Measurements from ENCODE around the gene KCTD5. TPM values are rescaled to one million over a fixed set of nuclear protein-coding genes. Genes with fewer than 3 reads are reported as not detected.
A peak's percentile ranks its signal among the peaks of the same experiment; 100 is the strongest.

KCTD5 gene
- polyA plus RNA-seq, 4 donors, result 19.0 to 41.2 (median 29.9) TPM

- DNase-seq (no peak), FAIRE-seq (no peak)
- peaks cover 0 to 10% (median 0%) of the 10 kb centered on the region in 3 donors for H3K36me3 ChIP-seq (ENCODE audit: control insufficient read depth in 3 of 3, insufficient read depth in 2 of 3, low read depth in 1 of 3, low read length in 3 of 3)
- no peak overlapping the region for H3K27ac ChIP-seq (ENCODE audit: low read depth in 1 of 3, low read length in 2 of 3)
- no peak overlapping the region for H3K4me3 ChIP-seq (ENCODE audit: low read depth in 1 of 3, low read length in 3 of 3)
- H3K9me3 ChIP-seq (ENCODE audit: control insufficient read depth in 2 of 2, insufficient read depth in 1 of 2, low read depth in 1 of 2, low read length in 1 of 2), result peaks cover 0 to 10% of the 10 kb centered on the region in 2 donors
- WGBS, 3 donors, result 87 to 91% (median 87%) methylated on average over 7 of the region's 7 CpGs
- H3K27me3 ChIP-seq (ENCODE audit: control insufficient read depth in 3 of 3, insufficient read depth in 3 of 3, low read length in 3 of 3), result peaks cover 0 to 3% (median 0%) of the 10 kb centered on the region in 3 donors
- peaks cover 0 to 6% (median 0%) of the 10 kb centered on the region in 3 donors for H3K4me1 ChIP-seq (ENCODE audit: control insufficient read depth in 3 of 3, insufficient read depth in 2 of 3, low read depth in 1 of 3, low read length in 2 of 3)
These were observed 66.6 kb downstream of the KCTD5 start for GRCh38 chr16:2748757-2749455.

DNA sequence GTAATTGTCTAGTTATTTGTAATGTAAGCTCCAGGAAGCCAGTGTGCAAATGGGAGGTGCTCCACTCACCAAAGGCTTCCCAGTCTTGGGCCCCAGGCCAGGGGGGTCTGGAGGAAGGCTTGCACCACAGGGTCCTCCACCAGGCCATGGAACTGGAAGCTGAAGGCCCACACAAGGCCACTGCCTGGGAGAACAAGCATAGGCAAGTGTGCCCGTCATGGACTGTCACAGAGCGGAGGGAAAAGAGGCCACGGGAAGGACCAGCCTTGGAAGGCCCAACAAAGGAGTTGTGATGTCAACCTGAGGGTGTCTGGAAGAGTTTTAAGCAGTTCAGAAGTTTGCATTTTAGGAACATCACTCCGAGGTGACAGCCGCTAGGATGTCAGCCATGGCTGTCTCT, 67.2 kb downstream of the KCTD5 start:
- DNase-seq (no peak), FAIRE-seq (no peak)
- 96 to 100% (median 99%) methylated on average over 5 of the region's 5 CpGs for WGBS, 3 donors
- peaks cover 0 to 10% of the 10 kb centered on the region in 2 donors for H3K9me3 ChIP-seq (ENCODE audit: control insufficient read depth in 2 of 2, insufficient read depth in 1 of 2, low read depth in 1 of 2, low read length in 1 of 2)
- H3K27me3 ChIP-seq (ENCODE audit: control insufficient read depth in 3 of 3, insufficient read depth in 3 of 3, low read length in 3 of 3), result peaks cover 0 to 3% (median 0%) of the 10 kb centered on the region in 3 donors
- H3K27ac ChIP-seq (ENCODE audit: low read depth in 1 of 3, low read length in 2 of 3), result no peak overlapping the region
- peaks cover 0 to 8% (median 1%) of the 10 kb centered on the region in 3 donors for H3K4me1 ChIP-seq (ENCODE audit: control insufficient read depth in 3 of 3, insufficient read depth in 2 of 3, low read depth in 1 of 3, low read length in 2 of 3)
- H3K4me3 ChIP-seq (ENCODE audit: low read depth in 1 of 3, low read length in 3 of 3), result no peak overlapping the region
- H3K36me3 ChIP-seq (ENCODE audit: control insufficient read depth in 3 of 3, insufficient read depth in 2 of 3, low read depth in 1 of 3, low read length in 3 of 3), result peaks cover 0 to 13% (median 0%) of the 10 kb centered on the region in 3 donors

DNA sequence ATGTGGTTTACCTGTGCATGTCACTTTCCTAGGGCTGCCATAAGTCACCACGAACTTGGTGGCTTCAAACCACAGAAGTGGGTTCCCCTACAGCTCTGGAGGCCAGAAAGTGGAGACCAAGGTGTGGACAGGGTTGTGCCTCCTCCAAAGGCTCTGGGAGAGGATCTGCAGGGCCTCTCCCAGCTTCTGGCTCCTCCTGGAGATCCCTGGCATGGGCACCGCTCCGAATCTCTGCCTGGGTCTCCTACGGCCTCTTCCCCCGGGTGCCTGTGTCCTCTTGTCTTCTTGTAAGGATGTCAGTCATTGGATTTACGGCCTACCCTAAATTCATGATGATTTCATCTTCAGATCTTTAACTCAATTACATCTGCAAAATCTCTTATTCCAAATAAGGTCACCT, 67.6 kb downstream of the KCTD5 start:
- no peak overlapping the region for H3K27ac ChIP-seq (ENCODE audit: low read depth in 1 of 3, low read length in 2 of 3)
- DNase-seq, result no peak
- peaks cover 0 to 11% (median 4%) of the 10 kb centered on the region in 3 donors for H3K4me1 ChIP-seq (ENCODE audit: control insufficient read depth in 3 of 3, insufficient read depth in 2 of 3, low read depth in 1 of 3, low read length in 2 of 3)
- FAIRE-seq, result no peak
- H3K36me3 ChIP-seq (ENCODE audit: control insufficient read depth in 3 of 3, insufficient read depth in 2 of 3, low read depth in 1 of 3, low read length in 3 of 3), result peaks cover 0 to 13% (median 0%) of the 10 kb centered on the region in 3 donors
- peaks cover 0 to 10% of the 10 kb centered on the region in 2 donors for H3K9me3 ChIP-seq (ENCODE audit: control insufficient read depth in 2 of 2, insufficient read depth in 1 of 2, low read depth in 1 of 2, low read length in 1 of 2)
- no peak overlapping the region for H3K4me3 ChIP-seq (ENCODE audit: low read depth in 1 of 3, low read length in 3 of 3)
- WGBS, 3 donors, result 95 to 96% (median 95%) methylated on average over 6 of the region's 6 CpGs
- peaks cover 0 to 2% (median 0%) of the 10 kb centered on the region in 3 donors for H3K27me3 ChIP-seq (ENCODE audit: control insufficient read depth in 3 of 3, insufficient read depth in 3 of 3, low read length in 3 of 3)

GRCh38 chr16:2751577-2752034, 69.3 kb downstream of the KCTD5 start:
- peaks cover 0 to 10% of the 10 kb centered on the region in 2 donors for H3K9me3 ChIP-seq (ENCODE audit: control insufficient read depth in 2 of 2, insufficient read depth in 1 of 2, low read depth in 1 of 2, low read length in 1 of 2)
- peak overlapping the region; percentile 17 to 97 (median 95) for H3K4me3 ChIP-seq (ENCODE audit: low read depth in 1 of 3, low read length in 3 of 3)
- DNase-seq (no peak), FAIRE-seq (no peak)
- WGBS, 3 donors, result 57 to 78% (median 70%) methylated on average over 23 of the region's 23 CpGs
- peaks cover 0 to 18% (median 3%) of the 10 kb centered on the region in 3 donors for H3K36me3 ChIP-seq (ENCODE audit: control insufficient read depth in 3 of 3, insufficient read depth in 2 of 3, low read depth in 1 of 3, low read length in 3 of 3)
- H3K4me1 ChIP-seq (ENCODE audit: control insufficient read depth in 3 of 3, insufficient read depth in 2 of 3, low read depth in 1 of 3, low read length in 2 of 3), result peaks cover 5 to 21% (median 18%) of the 10 kb centered on the region in 3 donors
- peak overlapping the region; percentile 94 to 99 (median 99) for H3K27ac ChIP-seq (ENCODE audit: low read depth in 1 of 3, low read length in 2 of 3)
- H3K27me3 ChIP-seq (ENCODE audit: control insufficient read depth in 3 of 3, insufficient read depth in 3 of 3, low read length in 3 of 3), result no peaks in the 10 kb centered on the region

DNA sequence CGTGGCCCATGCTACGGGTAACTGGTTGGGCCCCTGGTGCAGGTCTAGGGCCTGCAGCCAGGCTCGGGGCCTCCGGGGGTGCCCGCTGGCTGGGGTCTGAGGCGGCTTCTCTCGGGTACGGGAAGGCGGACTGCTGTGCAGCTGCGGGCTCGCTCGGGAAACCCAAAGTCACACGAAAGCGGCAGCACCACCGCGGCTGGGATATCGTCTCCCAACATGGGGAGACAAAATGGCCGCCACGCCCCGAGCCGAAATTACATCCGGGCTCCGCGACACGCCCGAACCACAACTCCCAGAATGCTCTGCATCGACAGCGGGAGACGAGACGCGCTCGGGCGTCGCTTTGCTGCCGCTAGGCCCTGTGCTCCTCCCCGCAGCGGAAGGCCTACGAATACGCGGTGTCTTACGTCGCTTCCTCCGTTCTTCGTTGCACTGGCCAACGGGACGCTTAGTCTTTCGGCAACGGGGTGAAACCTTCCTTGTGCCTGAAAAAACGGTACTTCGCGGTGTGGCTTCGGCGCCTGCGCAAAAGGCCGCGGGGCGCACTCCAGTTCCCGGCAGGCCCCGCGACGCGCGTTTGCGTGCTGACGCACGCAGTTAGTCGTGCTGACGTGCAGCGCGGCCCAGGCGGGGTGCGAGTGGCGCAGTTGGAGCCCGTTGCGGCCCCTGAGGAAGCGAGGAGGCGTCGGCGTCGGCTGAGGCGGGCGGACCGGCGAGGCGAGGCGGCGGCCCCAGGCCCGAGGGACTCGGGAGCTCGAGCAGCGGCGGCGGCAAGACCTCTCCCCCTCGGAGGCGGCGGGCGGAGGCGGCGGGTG, 69.9 kb downstream of the KCTD5 start, which contains the start of gene SRRM2:
Gene SRRM2, plus strand, starts transcription at position 604 of the 815 bp plus-strand sequence. CDS start 3,727 bp downstream, outside the sequence.
- Histone ChIP-seq H3K9me3 (ENCODE audit: control insufficient read depth in 2 of 2, insufficient read depth in 1 of 2, low read depth in 1 of 2, low read length in 1 of 2) (peaks cover 0 to 10% of the 10 kb centered on the region in 2 donors), H3K4me1 (ENCODE audit: control insufficient read depth in 3 of 3, insufficient read depth in 2 of 3, low read depth in 1 of 3, low read length in 2 of 3) (peaks cover 5 to 21% (median 18%) of the 10 kb centered on the region in 3 donors), H3K4me3 (ENCODE audit: low read depth in 1 of 3, low read length in 3 of 3) (peak within 1 kb of the TSS; percentile 93 to 97 (median 95)), H3K27me3 (ENCODE audit: control insufficient read depth in 3 of 3, insufficient read depth in 3 of 3, low read length in 3 of 3) (no peaks in the 10 kb centered on the region), H3K27ac (ENCODE audit: low read depth in 1 of 3, low read length in 2 of 3) (peak within 1 kb of the TSS; percentile 94 to 99 (median 99)), H3K36me3 (ENCODE audit: control insufficient read depth in 3 of 3, insufficient read depth in 2 of 3, low read depth in 1 of 3, low read length in 3 of 3) (peaks cover 0 to 20% (median 7%) of the 10 kb centered on the region in 3 donors)
- DNase-seq, result peak; percentile 95 to 100
- FAIRE-seq, result no peak
- 1 to 3% (median 3%) methylated on average over 87 to 99 of the region's 99 CpGs for WGBS, 3 donors

- Histone ChIP-seq H3K4me1 (ENCODE audit: control insufficient read depth in 3 of 3, insufficient read depth in 2 of 3, low read depth in 1 of 3, low read length in 2 of 3) (peaks cover 5 to 21% (median 18%) of the 10 kb centered on the region in 3 donors), H3K27me3 (ENCODE audit: control insufficient read depth in 3 of 3, insufficient read depth in 3 of 3, low read length in 3 of 3) (no peaks in the 10 kb centered on the region), H3K27ac (ENCODE audit: low read depth in 1 of 3, low read length in 2 of 3) (peak overlapping the region; percentile 94 to 99 (median 99)), H3K9me3 (ENCODE audit: control insufficient read depth in 2 of 2, insufficient read depth in 1 of 2, low read depth in 1 of 2, low read length in 1 of 2) (peaks cover 0 to 10% of the 10 kb centered on the region in 2 donors), H3K36me3 (ENCODE audit: control insufficient read depth in 3 of 3, insufficient read depth in 2 of 3, low read depth in 1 of 3, low read length in 3 of 3) (peaks cover 0 to 29% (median 12%) of the 10 kb centered on the region in 3 donors), H3K4me3 (ENCODE audit: low read depth in 1 of 3, low read length in 3 of 3) (peak overlapping the region; percentile 93 to 97 (median 95))
- DNase-seq (peak in 1 of 2 donors; percentile 79), FAIRE-seq (no peak)
- 0 to 1% (median 0%) methylated on average over 48 to 82 of the region's 82 CpGs for whole genome bisulfite sequencing, 3 donors
These were observed 70.8 kb downstream of the KCTD5 start for GRCh38 chr16:2752850-2753732.

GRCh38 chr16:2753733-2754020, 71.4 kb downstream of the KCTD5 start:
- Histone ChIP-seq H3K27me3 (ENCODE audit: control insufficient read depth in 3 of 3, insufficient read depth in 3 of 3, low read length in 3 of 3) (no peaks in the 10 kb centered on the region), H3K27ac (ENCODE audit: low read depth in 1 of 3, low read length in 2 of 3) (peak overlapping the region in 2 of 3 donors; percentile 94 to 99), H3K36me3 (ENCODE audit: control insufficient read depth in 3 of 3, insufficient read depth in 2 of 3, low read depth in 1 of 3, low read length in 3 of 3) (peaks cover 3 to 33% (median 14%) of the 10 kb centered on the region in 3 donors), H3K9me3 (ENCODE audit: control insufficient read depth in 2 of 2, insufficient read depth in 1 of 2, low read depth in 1 of 2, low read length in 1 of 2) (peaks cover 0 to 10% of the 10 kb centered on the region in 2 donors), H3K4me1 (ENCODE audit: control insufficient read depth in 3 of 3, insufficient read depth in 2 of 3, low read depth in 1 of 3, low read length in 2 of 3) (peaks cover 5 to 21% (median 18%) of the 10 kb centered on the region in 3 donors), H3K4me3 (ENCODE audit: low read depth in 1 of 3, low read length in 3 of 3) (peak overlapping the region; percentile 93 to 97 (median 95))
- 0 to 6% (median 1%) methylated on average over 7 of the region's 7 CpGs for WGBS, 3 donors
- FAIRE-seq, result no peak
- DNase-seq, result peak in 1 of 2 donors; percentile 32

Measured in small intestine (tissue), 7 donors.